Smooth muscle cell (in vitro differentiated cells): ENCODE measurements around the gene SORCS2. TPM values are rescaled to one million over a fixed set of nuclear protein-coding genes. Genes with fewer than 3 reads are reported as not detected.

Experiments used
- DNase-seq: peaks from one replicate; lab custom pipeline; 2025; ENCODE audit not compliant: unreplicated experiment; lab: John Stamatoyannopoulos, UW
- H2AFZ ChIP-seq: fragments of 200-600 bp; sonication (generic); 2 replicates; pipeline ENCODE4 v1.6.0; 2016; ENCODE audit warnings: antibody characterized with exemption, low read depth, mild to moderate bottlenecking
- H3F3A ChIP-seq: fragments of 200-600 bp; sonication (generic); 2 replicates; pipeline ENCODE4 v1.6.0; 2017; ENCODE audit warnings: antibody characterized with exemption, low read depth
- H3K27ac ChIP-seq: fragments of 200-600 bp; sonication (generic); 2 replicates; pipeline ENCODE4 v1.5.1; 2016; ENCODE audit warnings: low read depth, mild to moderate bottlenecking
- H3K27me3 ChIP-seq: fragments of 200-600 bp; sonication (generic); 2 replicates; pipeline ENCODE4 v1.6.1; 2016; ENCODE audit warnings: low read depth, mild to moderate bottlenecking
- H3K36me3 ChIP-seq: fragments of 200-600 bp; sonication (generic); 2 replicates; pipeline ENCODE4 v1.5.1; 2016; ENCODE audit warnings: low read depth
- H3K4me1 ChIP-seq: fragments of 200-600 bp; sonication (generic); 2 replicates; pipeline ENCODE4 v1.5.1; 2016; ENCODE audit warnings: low read depth
- H3K4me2 ChIP-seq: fragments of 200-600 bp; sonication (generic); 2 replicates; pipeline ENCODE4 v1.6.0; 2016; ENCODE audit warnings: mild to moderate bottlenecking
- H3K4me3 ChIP-seq: fragments of 200-600 bp; sonication (generic); 2 replicates; pipeline ENCODE4 v1.5.1; 2016; ENCODE audit warnings: mild to moderate bottlenecking
- H3K79me2 ChIP-seq: fragments of 200-600 bp; sonication (generic); 2 replicates; pipeline ENCODE4 v1.6.0; 2016; ENCODE audit warnings: low read depth, mild to moderate bottlenecking
- H3K9ac ChIP-seq: fragments of 200-600 bp; sonication (generic); 2 replicates; pipeline ENCODE4 v1.6.0; 2016; ENCODE audit warnings: low read depth
- H3K9me3 ChIP-seq: fragments of 200-600 bp; sonication (generic); replicated peaks from 2 replicates; pipeline ENCODE4 v1.5.1; 2016; ENCODE audit warnings: low read depth
- H4K20me1 ChIP-seq: fragments of 200-600 bp; sonication (generic); 2 replicates; pipeline ENCODE4 v1.6.0; 2016; ENCODE audit warnings: low read depth
- CTCF ChIP-seq: fragments of 200-600 bp; sonication (generic); IDR thresholded peaks from 2 replicates; pipeline ENCODE4 v1.5.1; 2017; ENCODE audit warnings: borderline replicate concordance, mild to moderate bottlenecking, antibody characterized with exemption; ENCODE audit not compliant: insufficient read depth, poor library complexity, severe bottlenecking
- WGBS: methylation state at CpG from one replicate; pipeline ENCODE4 v1.1.7; 2016; ENCODE audit warnings: low lambda C conversion rate; 5-methylcytosine and 5-hydroxymethylcytosine counted together
- polyA plus RNA-seq: library from polyadenylated mRNA; unstranded; fragments of >200 nt; fragmentation: Nextera tagmentation; extraction: Ambion mirVana; gene quantifications from 2 replicates; pipeline ENCODE4 v1.2.1, GENCODE V29; 2016
- total RNA-seq: library from RNA; depleted of rRNA; stranded (reverse); fragments of >200 nt; gene quantifications from 2 replicates; pipeline ENCODE4 v1.2.3, GENCODE V29; 2014

Gene SORCS2
- total and polyA plus RNA-seq, 2 experiments from 2014 or later = 5.2 to 9.3 TPM

GRCh38 chr4:7417639-7418038 is 225.3 kb downstream of the SORCS2 start:
- Histone ChIP-seq H3K27ac (no peak overlapping the region), H3F3A (no peaks in the 10 kb centered on the region), H3K9ac (no peak overlapping the region), H3K27me3 (peaks cover 8% of the 10 kb centered on the region), H3K4me3 (no peak overlapping the region), H3K4me1 (no peaks in the 10 kb centered on the region), H3K4me2 (no peak overlapping the region), H3K79me2 (no peaks in the 10 kb centered on the region), H4K20me1 (no peaks in the 10 kb centered on the region), H2AFZ (no peak overlapping the region), H3K36me3 (no peaks in the 10 kb centered on the region), H3K9me3 (no peaks in the 10 kb centered on the region)
- TF ChIP-seq CTCF = no peak
- no peak for DNase-seq
- 88% methylated on average over 9 of the region's 9 CpGs for WGBS

- peaks cover 8% of the 10 kb centered on the region for H3K27me3 ChIP-seq
- no peaks in the 10 kb centered on the region for H3F3A ChIP-seq
- H3K4me2 ChIP-seq = no peak overlapping the region
- WGBS = 89% methylated on average over 15 of the region's 15 CpGs
- DNase-seq = no peak
- H3K79me2 ChIP-seq = no peaks in the 10 kb centered on the region
- H3K27ac ChIP-seq = no peak overlapping the region
- no peaks in the 10 kb centered on the region for H3K4me1 ChIP-seq
- no peaks in the 10 kb centered on the region for H3K36me3 ChIP-seq
- no peaks in the 10 kb centered on the region for H4K20me1 ChIP-seq
- no peak overlapping the region for H2AFZ ChIP-seq
- no peaks in the 10 kb centered on the region for H3K9me3 ChIP-seq
- TF ChIP-seq CTCF = no peak
- no peak overlapping the region for H3K9ac ChIP-seq
- H3K4me3 ChIP-seq = no peak overlapping the region
These were observed 226.0 kb downstream of the SORCS2 start for GRCh38 chr4:7418131-7418943.

GRCh38 chr4:7419961-7420660 is 227.8 kb downstream of the SORCS2 start:
- no peak for DNase-seq
- H3K79me2 ChIP-seq = no peaks in the 10 kb centered on the region
- TF ChIP-seq CTCF = no peak
- H2AFZ ChIP-seq = no peak overlapping the region
- no peaks in the 10 kb centered on the region for H3F3A ChIP-seq
- H4K20me1 ChIP-seq = no peaks in the 10 kb centered on the region
- no peak overlapping the region for H3K9ac ChIP-seq
- H3K27me3 ChIP-seq = no peaks in the 10 kb centered on the region
- H3K4me1 ChIP-seq = no peaks in the 10 kb centered on the region
- 55% methylated on average over 4 of the region's 4 CpGs for whole genome bisulfite sequencing
- H3K27ac ChIP-seq = no peak overlapping the region
- no peaks in the 10 kb centered on the region for H3K9me3 ChIP-seq
- no peak overlapping the region for H3K4me3 ChIP-seq
- no peak overlapping the region for H3K4me2 ChIP-seq
- no peaks in the 10 kb centered on the region for H3K36me3 ChIP-seq

- 88% methylated on average over 14 of the region's 14 CpGs for WGBS
- Histone ChIP-seq H3K79me2 (no peaks in the 10 kb centered on the region), H3K4me2 (no peak overlapping the region), H3K4me3 (no peak overlapping the region), H3K27me3 (no peaks in the 10 kb centered on the region), H3F3A (no peaks in the 10 kb centered on the region), H2AFZ (no peak overlapping the region), H3K27ac (no peak overlapping the region), H4K20me1 (no peaks in the 10 kb centered on the region), H3K36me3 (no peaks in the 10 kb centered on the region), H3K9ac (no peak overlapping the region), H3K4me1 (no peaks in the 10 kb centered on the region), H3K9me3 (no peaks in the 10 kb centered on the region)
- no peak for DNase-seq
- no peak for TF ChIP-seq CTCF
These were observed 228.3 kb downstream of the SORCS2 start for GRCh38 chr4:7420661-7421040.
